Colon (tissue), 2 donors: ENCODE measurements around the gene PCDHGA4.
"Not testable (repeated sequence)": the region's sequence is repeated elsewhere in the genome, so short reads cannot be mapped to it uniquely, and the experiment has no call there.

Source experiments
- FAIRE-seq: peaks from 2 replicates; lab custom pipeline; 2012; peaks lifted over from hg19 to GRCh38; lab: Jason Lieb, UNC
- donor health status: control.
- donor health status: control.

PCDHGA4 gene

GRCh38 chr5:141354900-141355469 lies at the start of gene PCDHGA4:
TSS of gene PCDHGA4 (plus strand) at chr5:141355021. CDS start at chr5:141355108, 87 bp downstream.
- FAIRE-seq, result no peak

- FAIRE-seq, result no peak
Measured at GRCh38 chr5:141306630-141307029, 48.2 kb upstream of the PCDHGA4 start.

GRCh38 chr5:141313711-141314110 lies 41.1 kb upstream of the PCDHGA4 start:
- no peak for FAIRE-seq

GRCh38 chr5:141316963-141317362 lies 37.9 kb upstream of the PCDHGA4 start:
- not testable (repeated sequence) for FAIRE-seq

GRCh38 chr5:141319202-141319601 lies 35.6 kb upstream of the PCDHGA4 start:
- no peak for FAIRE-seq

GRCh38 chr5:141319699-141320098 lies 35.1 kb upstream of the PCDHGA4 start:
- no peak for FAIRE-seq

DNA sequence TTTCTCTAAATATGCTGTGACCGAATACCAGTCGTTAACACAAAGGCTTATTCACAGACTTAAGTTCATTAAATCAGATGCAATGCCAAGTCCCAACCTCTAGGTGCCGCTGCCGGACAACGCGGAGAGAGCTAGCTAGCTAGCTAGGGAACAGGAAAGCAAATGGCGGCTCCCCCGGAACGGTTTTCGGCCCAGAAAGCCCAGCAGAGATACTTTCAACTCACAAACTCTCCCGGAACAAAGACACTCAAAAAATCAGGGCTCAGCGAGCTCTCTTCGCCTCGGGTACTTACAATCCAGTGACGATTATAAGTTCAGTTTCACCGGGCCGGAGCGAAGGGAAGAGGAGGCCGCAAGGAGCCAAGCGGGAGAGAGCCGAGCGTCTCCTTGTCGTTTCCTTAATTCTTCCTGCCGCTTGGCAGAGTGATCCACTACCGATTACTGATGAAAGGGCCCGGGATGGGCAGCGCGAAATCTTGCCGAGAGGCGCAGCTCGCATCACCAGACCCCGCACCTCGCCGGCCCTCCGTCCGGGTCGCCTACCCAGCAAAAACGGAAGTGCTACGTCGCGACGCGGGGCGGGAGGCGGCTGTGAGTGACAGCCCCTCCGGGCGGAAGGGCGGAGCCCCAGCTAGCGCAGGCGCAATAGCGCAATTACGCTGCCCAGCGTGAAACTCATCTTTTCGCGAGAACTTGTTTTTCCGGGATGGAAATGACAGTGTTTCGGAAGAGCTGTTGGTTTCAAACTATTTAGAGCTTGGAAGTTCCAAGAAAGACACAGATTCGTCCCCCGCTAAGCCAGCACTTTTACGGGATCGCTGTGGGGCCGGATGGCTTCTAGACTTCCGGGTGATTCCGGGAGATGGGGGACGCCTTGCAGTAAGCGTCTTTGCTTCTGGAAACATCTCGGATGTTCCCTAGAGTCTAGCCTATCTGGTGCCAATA lies 34.3 kb upstream of the PCDHGA4 start, which contains the start of gene TAF7:
Gene TAF7, minus strand, starts transcription at position 560 of the 945 bp plus-strand sequence. CDS start 740 bp downstream, outside the sequence.
- no peak for FAIRE-seq

DNA sequence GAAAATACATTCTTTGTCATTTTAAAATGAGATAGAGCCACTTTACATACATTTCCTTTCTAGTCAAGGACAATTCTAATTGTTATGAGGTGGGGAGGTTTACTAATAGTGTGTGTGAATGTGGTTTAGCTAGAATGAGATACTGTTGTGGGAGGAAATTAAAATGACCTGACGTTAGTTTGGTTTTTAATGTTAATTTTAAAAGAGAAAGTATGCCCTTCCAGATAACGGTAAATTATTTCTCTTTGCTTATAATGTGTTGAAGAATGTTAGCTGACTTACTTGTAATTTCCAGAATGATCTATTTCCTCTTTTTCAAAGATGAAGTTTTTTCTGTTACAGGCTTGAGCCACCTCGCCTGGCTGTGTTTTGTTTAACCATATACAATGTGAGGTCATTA lies 32.6 kb upstream of the PCDHGA4 start:
- FAIRE-seq, result no peak

GRCh38 chr5:141326088-141326854 lies 28.6 kb upstream of the PCDHGA4 start:
- FAIRE-seq, result no peak

GRCh38 chr5:141328231-141328630 lies 26.6 kb upstream of the PCDHGA4 start:
- no peak for FAIRE-seq

- no peak for FAIRE-seq
Measured at GRCh38 chr5:141330299-141331080, 24.3 kb upstream of the PCDHGA4 start, which contains the start of gene PCDHGA1. TSS of gene PCDHGA1 (plus strand) at chr5:141330514.

GRCh38 chr5:141332571-141332970 lies 22.2 kb upstream of the PCDHGA4 start:
- not testable (repeated sequence) for FAIRE-seq

- no peak for FAIRE-seq
Measured at GRCh38 chr5:141338538-141339306, 16.1 kb upstream of the PCDHGA4 start, which contains the start of gene PCDHGA2. TSS of gene PCDHGA2 (plus strand) at chr5:141338760.

- not testable (repeated sequence) for FAIRE-seq
Measured at GRCh38 chr5:141340781-141341354, 14.0 kb upstream of the PCDHGA4 start.

DNA sequence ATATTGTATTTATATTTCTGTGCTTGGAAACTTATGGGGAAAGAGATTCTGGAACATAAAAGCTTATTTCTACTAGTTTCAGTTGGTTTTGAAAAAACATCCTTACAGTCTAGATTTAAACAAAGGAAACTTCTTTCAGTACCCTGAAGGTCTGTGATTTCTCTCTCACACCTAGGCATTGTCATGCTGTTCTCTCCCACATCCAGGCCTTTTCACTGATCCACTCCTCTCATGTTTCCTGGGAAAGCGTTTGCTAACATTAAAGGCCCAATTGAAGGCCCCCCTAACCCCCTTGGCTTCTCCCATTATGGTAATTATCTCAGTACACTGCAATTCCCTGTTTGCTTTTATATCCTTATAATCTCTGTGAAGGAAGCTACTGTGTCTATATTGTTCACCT lies 12.0 kb upstream of the PCDHGA4 start:
- FAIRE-seq, result no peak

DNA sequence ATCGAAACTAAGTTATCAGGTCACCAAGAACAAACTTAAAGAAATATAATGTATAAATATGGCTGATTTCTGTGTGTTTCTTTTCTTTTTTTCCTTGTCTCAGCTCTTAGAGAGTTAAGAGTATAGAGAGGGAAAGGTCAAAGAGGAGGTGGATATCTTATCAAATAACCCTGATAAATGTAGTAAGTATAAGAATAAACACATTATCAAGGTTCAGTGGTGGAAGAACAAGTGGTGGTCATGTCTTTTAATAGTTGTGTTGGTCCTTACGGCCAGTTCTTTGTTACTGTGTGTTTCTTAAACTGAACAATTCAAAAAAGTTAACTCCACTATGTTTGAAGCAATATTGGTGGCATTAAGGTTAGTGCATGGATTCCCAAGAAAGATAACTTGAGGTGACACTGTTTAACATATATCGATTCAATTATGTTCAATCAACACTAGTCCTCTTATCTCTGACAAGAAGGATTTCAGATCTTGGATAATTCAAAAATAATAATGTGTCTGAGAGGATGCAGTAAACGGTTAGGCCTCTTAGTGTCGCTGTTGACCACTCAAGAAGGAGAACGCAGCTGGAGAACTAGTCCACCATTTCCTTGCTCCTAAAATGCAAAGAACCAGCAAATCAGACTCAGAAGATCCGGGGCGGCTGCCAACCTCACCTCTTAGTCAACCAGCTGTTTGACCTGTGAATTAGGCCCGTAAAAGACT lies 11.4 kb upstream of the PCDHGA4 start, which contains the start of gene PCDHGA3:
Gene PCDHGA3, plus strand, starts transcription at position 588 of the 711 bp plus-strand sequence. CDS start 205 bp downstream, outside the sequence.
- FAIRE-seq, result no peak

GRCh38 chr5:141343953-141344463 lies 10.8 kb upstream of the PCDHGA4 start:
- no peak for FAIRE-seq

DNA sequence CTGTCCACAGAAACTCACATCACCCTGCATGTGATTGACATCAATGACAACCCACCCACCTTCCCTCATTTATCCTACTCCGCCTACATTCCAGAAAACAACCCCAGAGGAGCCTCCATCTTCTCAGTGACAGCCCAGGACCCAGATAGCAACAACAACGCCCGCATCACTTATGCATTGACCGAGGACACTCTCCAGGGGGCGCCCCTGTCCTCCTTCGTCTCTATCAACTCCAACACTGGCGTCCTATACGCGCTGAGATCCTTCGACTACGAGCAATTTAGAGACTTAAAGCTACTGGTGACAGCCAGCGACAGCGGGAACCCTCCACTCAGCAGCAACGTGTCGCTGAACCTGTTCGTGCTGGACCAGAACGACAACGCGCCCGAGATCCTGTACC lies 9.5 kb upstream of the PCDHGA4 start:
- FAIRE-seq, result no peak

- not testable (repeated sequence) for FAIRE-seq
Measured at GRCh38 chr5:141346017-141346416, 8.8 kb upstream of the PCDHGA4 start.
